Dendritic cell treated with granulocyte-macrophage colony-stimulating factor and Interleukin-4, amounts not matched to agents 40 ng/mL and 50 ng/mL, for 4 days (primary cell): ENCODE data around the gene SH2D1B.
"Not testable (repeated sequence)": the region's sequence is repeated elsewhere in the genome, so short reads cannot be mapped to it uniquely, and the experiment has no call there.

ENCODE experiments used
- H3K27ac Mint-ChIP-seq: one replicate; pipeline ENCODE4 v1.8.0; 2022; ENCODE audit warnings: mild to moderate bottlenecking, mixed read lengths
- H3K27me3 Mint-ChIP-seq: one replicate; pipeline ENCODE4 v1.8.0; 2022; ENCODE audit warnings: mild to moderate bottlenecking, mixed read lengths
- H3K36me3 Mint-ChIP-seq: one replicate; pipeline ENCODE4 v1.8.0; 2022; ENCODE audit warnings: low read depth, mixed read lengths
- H3K4me1 Mint-ChIP-seq: one replicate; pipeline ENCODE4 v1.8.0; 2022; ENCODE audit warnings: low read depth, mixed read lengths
- H3K4me3 Mint-ChIP-seq: one replicate; pipeline ENCODE4 v1.8.0; 2022; ENCODE audit warnings: mild to moderate bottlenecking, moderate library complexity, mixed read lengths
- H3K9me3 Mint-ChIP-seq: one replicate; pipeline ENCODE4 v1.8.0; 2022; ENCODE audit warnings: mixed read lengths
- intact Hi-C: fragments of 100-400 bp; cut with micrococcal nuclease; formaldehyde crosslinking; loops from one replicate; pipeline ENCODE4 v1.15.0; 2022

The SH2D1B gene

GRCh38 chr1:162353702-162354101 is 58.2 kb downstream of the SH2D1B start:
- Mint-ChIP-seq H3K9me3 (no peaks in the 10 kb centered on the region), H3K27me3 (no peaks in the 10 kb centered on the region), H3K36me3 (no peaks in the 10 kb centered on the region), H3K4me3 (no peak overlapping the region), H3K4me1 (peaks cover 40% of the 10 kb centered on the region), H3K27ac (no peak overlapping the region)
- intact Hi-C loops = loop anchor here (10.0 kb wide), 1 partner anchor 281 kb away; the partner anchor contains the start of gene DDR2

- Mint-ChIP-seq H3K4me3 (no peak overlapping the region), H3K27me3 (no peaks in the 10 kb centered on the region), H3K27ac (no peak overlapping the region), H3K36me3 (no peaks in the 10 kb centered on the region), H3K4me1 (peaks cover 40% of the 10 kb centered on the region), H3K9me3 (no peaks in the 10 kb centered on the region)
- intact Hi-C loops = loop anchor here (10.0 kb wide), 1 partner anchor 282 kb away; the partner anchor contains the start of gene DDR2
Observed at GRCh38 chr1:162353078-162353477, 58.9 kb downstream of the SH2D1B start.

- intact Hi-C loops = loop anchor here (10.0 kb wide), 1 partner anchor 283 kb away; the partner anchor contains the start of gene DDR2
- peaks cover 40% of the 10 kb centered on the region for H3K4me1 Mint-ChIP-seq
- H3K36me3 Mint-ChIP-seq, H3K27me3 Mint-ChIP-seq, H3K4me3 Mint-ChIP-seq, H3K27ac Mint-ChIP-seq, H3K9me3 Mint-ChIP-seq: not testable (repeated sequence)
Observed at GRCh38 chr1:162351874-162352273, 60.1 kb downstream of the SH2D1B start.

- Mint-ChIP-seq H3K4me3 (no peak overlapping the region), H3K27ac (no peak overlapping the region), H3K4me1 (peaks cover 40% of the 10 kb centered on the region), H3K9me3 (no peaks in the 10 kb centered on the region), H3K27me3 (no peaks in the 10 kb centered on the region), H3K36me3 (no peaks in the 10 kb centered on the region)
- intact Hi-C loops = loop anchor here (10.0 kb wide), 1 partner anchor 283 kb away; the partner anchor contains the start of gene DDR2
Observed at GRCh38 chr1:162351246-162351842, 60.6 kb downstream of the SH2D1B start.

- H3K27me3 Mint-ChIP-seq = no peaks in the 10 kb centered on the region
- intact Hi-C loops = loop anchor here (10.0 kb wide), 1 partner anchor 285 kb away; the partner anchor contains the start of gene DDR2
- no peak overlapping the region for H3K4me3 Mint-ChIP-seq
- no peak overlapping the region for H3K27ac Mint-ChIP-seq
- peaks cover 40% of the 10 kb centered on the region for H3K4me1 Mint-ChIP-seq
- no peaks in the 10 kb centered on the region for H3K9me3 Mint-ChIP-seq
- no peaks in the 10 kb centered on the region for H3K36me3 Mint-ChIP-seq
Observed at GRCh38 chr1:162349635-162350330, 62.2 kb downstream of the SH2D1B start.

GRCh38 chr1:162347281-162347680 is 64.7 kb downstream of the SH2D1B start:
- H3K4me1 Mint-ChIP-seq = peaks cover 27% of the 10 kb centered on the region
- intact Hi-C loops = no loop called here
- no peaks in the 10 kb centered on the region for H3K27me3 Mint-ChIP-seq
- H3K4me3 Mint-ChIP-seq = no peak overlapping the region
- no peaks in the 10 kb centered on the region for H3K36me3 Mint-ChIP-seq
- H3K27ac Mint-ChIP-seq = no peak overlapping the region
- no peaks in the 10 kb centered on the region for H3K9me3 Mint-ChIP-seq
